Measurements from ENCODE around the gene COMP. TPM values are rescaled to one million over a fixed set of nuclear protein-coding genes. Genes with fewer than 3 reads are reported as not detected.

COMP gene
- total RNA-seq, 1 donor from 2014 or later = not detected

DNA sequence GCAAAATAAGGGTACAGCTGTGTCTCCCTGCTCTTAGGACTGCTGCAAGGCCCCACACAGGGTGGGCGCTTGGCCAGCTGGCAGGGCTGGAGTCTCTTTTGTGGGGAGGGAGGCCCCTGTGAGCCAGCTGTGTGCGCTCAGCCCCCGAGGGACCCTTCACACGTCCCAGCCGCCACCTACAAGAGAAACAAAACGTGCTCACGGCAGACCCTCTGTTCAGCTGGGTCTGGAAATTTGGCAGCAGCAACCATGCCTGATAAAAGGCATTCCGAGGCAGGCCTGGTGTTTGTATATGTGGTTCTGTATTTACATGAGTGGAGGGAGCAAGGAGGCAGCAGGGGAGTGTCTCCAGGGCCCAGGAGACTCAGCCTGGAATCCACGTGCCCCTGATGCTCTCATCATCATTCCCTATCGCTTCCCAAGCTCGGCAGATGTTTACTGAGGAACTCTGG lies 57.9 kb downstream of the COMP start:
- DNase-seq (ENCODE audit: extremely low read depth, low read depth, low spot score) = no peak

Other genes starting within 250 kb of the COMP start
- 297 and 321 TPM in 2 replicates for gene FKBP8, start 247.7 kb downstream of the COMP start, total RNA-seq
- gene KXD1, start 233.4 kb downstream of the COMP start, total RNA-seq = 143 and 155 TPM in 2 replicates
- 730 and 991 TPM in 2 replicates for gene UBA52, start 219.4 kb downstream of the COMP start, total RNA-seq
- gene REX1BD, start 202.5 kb downstream of the COMP start, total RNA-seq = 141 and 212 TPM in 2 replicates
- gene CRLF1, start 184.5 kb downstream of the COMP start, total RNA-seq = 1.8 TPM in 1 of 2 replicates, not detected in the other
- 1.4 and 1.6 TPM in 2 replicates for gene TMEM59L, start 178.4 kb downstream of the COMP start, total RNA-seq
- gene KLHL26, start 154.3 kb downstream of the COMP start, total RNA-seq = 4.3 and 4.4 TPM in 2 replicates
- 2.8 and 4.7 TPM in 2 replicates for gene CRTC1, start 107.6 kb downstream of the COMP start, total RNA-seq
- gene UPF1, start 40.7 kb upstream of the COMP start, total RNA-seq = 65.9 and 90.6 TPM in 2 replicates
- gene CERS1, start 104.9 kb upstream of the COMP start, total RNA-seq = 10.9 and 12.3 TPM in 2 replicates
- 311 and 365 TPM in 2 replicates for gene COPE, start 128.1 kb upstream of the COMP start, total RNA-seq
- gene DDX49, start 128.4 kb upstream of the COMP start, total RNA-seq = 46.3 and 56.3 TPM in 2 replicates
- 268 and 518 TPM in 2 replicates for gene HOMER3, start 149.9 kb upstream of the COMP start, total RNA-seq
- 34.8 and 38.9 TPM in 2 replicates for gene SUGP2, start 242.2 kb upstream of the COMP start, total RNA-seq
- gene ARMC6, start 242.3 kb upstream of the COMP start, total RNA-seq = 40.0 and 41.1 TPM in 2 replicates

Measured in glomerular endothelial cell (primary cell).